GM21381 (cell line): ENCODE results near the gene ITGAV.

ENCODE experiments used
- ATAC-seq: cut with Tn5 transposase; IDR thresholded peaks from one replicate; pipeline ENCODE4 v1.9.1; 2021; ENCODE audit warnings: mild to moderate bottlenecking, moderate library complexity; ENCODE audit not compliant: unreplicated experiment

Gene ITGAV

GRCh38 chr2:186611526-186611925 is 21.7 kb downstream of the ITGAV start:
- ATAC-seq: no peak

- no peak for ATAC-seq
These were observed 22.2 kb downstream of the ITGAV start for GRCh38 chr2:186612026-186612425.

- no peak for ATAC-seq
These were observed 22.9 kb downstream of the ITGAV start for GRCh38 chr2:186612555-186613440.

GRCh38 chr2:186614373-186614772 is 24.5 kb downstream of the ITGAV start:
- ATAC-seq: no peak

DNA sequence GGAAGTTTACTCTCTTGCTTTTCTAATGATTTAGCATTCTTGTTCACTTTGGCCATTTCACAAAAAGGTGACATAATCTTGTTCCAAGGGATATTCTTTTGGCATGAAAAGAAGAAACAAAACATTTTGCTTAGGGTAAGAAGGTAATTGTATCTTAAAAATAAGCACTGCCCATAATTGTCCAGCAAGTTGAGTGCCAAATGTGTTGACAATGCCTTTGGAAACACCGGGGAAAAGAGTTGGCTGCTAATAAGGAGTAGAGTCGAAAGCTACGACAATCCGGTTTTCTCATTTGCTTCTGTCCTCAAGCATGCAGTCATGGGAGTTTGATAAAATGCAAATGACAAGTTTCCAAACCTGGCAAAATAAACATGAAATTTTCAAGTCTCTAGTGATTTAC is 27.3 kb downstream of the ITGAV start:
- ATAC-seq: no peak

DNA sequence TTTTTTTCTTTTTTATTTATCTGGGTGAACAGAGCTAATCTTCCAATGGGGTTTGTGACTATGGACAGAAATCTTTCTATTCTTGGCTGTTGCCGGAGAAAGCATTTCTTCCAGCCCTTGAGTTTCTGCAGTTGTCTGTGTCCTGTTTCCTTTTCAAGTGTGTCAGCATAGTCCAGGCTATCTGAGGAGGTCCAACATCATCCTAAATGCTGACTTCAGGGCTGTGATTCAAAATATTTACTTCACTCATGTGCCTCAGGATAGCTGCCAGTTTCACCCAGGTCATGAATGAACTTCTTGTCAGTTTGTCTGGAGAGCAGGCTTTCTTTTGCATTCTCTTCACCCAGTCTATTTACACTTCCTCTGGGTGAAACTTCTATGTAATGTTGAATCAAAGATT is 27.9 kb downstream of the ITGAV start:
- no peak for ATAC-seq

DNA sequence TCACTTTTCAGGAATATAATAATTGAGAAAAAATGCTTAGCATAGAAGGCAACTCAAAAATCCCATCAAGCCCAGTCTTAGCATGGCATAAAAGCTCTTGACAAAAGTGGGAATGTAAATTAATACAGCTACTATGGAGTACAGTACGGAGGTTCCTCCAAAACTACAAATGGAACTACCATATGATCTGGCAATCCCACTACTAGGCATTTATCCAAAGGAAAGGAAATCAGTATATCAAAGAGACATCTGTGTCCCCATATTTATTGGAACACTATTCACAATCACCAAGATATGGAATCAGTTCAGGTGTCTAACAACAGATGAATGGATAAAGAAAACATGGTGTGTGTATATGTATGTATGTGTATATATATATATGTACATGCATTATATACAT is 28.8 kb downstream of the ITGAV start:
- ATAC-seq: no peak

GRCh38 chr2:186623084-186623483 is 33.2 kb downstream of the ITGAV start:
- ATAC-seq: no peak

GRCh38 chr2:186624276-186624675 is 34.4 kb downstream of the ITGAV start:
- ATAC-seq: no peak

GRCh38 chr2:186629250-186629996 is 39.6 kb downstream of the ITGAV start:
- ATAC-seq: no peak

GRCh38 chr2:186632417-186632816 is 42.6 kb downstream of the ITGAV start:
- ATAC-seq: no peak

- no peak for ATAC-seq
These were observed 44.8 kb downstream of the ITGAV start for GRCh38 chr2:186634701-186635100.

DNA sequence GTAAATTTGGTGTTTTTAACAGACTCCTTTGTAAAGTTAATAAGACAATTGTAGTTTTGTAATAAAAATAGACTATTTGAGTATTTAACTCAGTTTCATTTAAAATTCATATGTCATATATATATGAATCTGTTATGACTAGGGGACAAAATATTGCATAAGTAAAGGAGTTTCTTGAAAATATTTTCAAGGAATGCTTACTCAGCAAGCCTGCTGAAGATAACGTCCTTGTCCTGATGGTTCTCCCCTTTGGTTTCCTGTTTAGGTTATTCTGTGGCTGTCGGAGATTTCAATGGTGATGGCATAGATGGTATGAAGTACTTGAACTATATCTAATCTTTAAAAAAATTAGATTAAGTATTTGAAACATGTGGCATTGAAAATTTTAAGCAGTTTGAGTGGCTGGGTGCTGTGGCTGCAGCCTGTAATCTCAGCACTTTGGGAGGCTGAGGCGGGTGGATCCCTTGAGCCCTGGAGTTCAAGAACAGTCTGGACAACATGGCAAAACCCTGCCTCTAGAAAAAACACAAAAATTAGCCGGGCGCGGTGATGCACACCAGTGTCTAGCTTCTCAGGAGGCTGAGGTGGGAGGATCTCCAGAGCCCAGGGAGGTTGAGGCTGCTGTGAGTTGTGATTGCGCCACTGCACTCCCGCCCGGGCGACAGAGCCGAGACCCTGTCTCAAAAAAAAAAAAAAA is 47.1 kb downstream of the ITGAV start:
- ATAC-seq: no peak

GRCh38 chr2:186637497-186637800 is 47.6 kb downstream of the ITGAV start:
- ATAC-seq: no peak

DNA sequence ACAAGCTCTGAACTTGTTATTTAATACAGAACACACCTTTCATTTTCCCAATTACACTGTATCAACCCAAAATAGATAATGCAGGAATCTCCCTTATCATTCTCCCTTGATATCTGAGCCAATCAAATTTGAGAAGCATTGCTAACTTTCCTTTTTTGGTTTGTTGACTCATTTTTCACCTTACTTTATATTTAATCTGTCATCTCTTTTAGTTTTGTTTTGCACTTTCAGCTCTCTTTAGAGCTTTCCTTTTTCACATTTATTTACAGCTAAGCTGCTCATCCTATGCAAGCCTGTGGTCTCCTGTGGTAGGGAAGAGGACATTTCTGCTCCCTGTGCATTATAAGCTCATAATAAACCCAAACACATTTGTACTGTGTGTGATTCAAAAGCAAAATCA is 50.1 kb downstream of the ITGAV start:
- peak; percentile 65 for ATAC-seq

- ATAC-seq: peak; percentile 26
These were observed 51.4 kb downstream of the ITGAV start for GRCh38 chr2:186641132-186641806.

DNA sequence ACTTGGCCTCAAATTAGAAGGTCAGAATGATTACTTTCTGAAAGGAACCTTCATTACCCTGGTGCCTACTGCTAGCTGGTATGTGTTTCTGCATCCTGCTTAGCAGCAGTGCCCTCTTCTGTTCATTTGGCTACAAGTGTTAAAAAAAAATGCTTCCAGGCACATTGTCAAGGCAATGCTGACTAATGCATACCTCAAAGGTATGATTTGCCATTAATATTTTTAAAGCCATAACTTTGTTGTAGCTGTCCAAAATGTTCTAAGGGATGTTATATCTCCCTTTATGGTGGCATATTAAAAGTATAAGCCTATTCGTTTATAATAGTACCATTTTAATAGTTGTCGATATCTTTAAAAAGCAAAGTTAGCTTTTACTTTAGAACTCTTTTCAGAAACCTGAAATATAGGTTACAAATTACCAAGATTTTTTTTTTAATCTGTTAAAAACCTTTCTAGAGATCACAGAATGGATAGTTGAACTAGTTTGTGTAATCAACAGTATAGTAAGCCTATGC is 52.0 kb downstream of the ITGAV start:
- peak; percentile 68 for ATAC-seq

DNA sequence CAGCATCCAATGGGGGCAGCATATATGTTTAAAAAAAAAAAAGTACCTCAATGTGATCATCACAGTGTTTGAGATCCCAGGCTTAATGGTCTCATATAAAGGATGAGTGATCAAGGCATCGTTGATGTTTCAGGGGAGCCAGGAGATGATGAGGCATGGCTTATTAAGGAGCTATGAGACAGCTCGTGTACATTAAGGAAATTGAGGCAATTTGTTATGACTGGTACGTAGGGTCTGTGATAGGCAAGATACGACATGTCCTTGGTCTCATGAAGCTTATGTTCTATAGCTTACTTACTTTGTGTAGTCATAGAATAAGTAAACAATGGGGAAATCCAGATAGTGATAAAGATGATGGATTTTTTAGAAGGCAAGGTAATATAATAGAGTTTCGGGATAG is 54.9 kb downstream of the ITGAV start:
- ATAC-seq: no peak

- ATAC-seq: no peak
These were observed 56.1 kb downstream of the ITGAV start for GRCh38 chr2:186645999-186646398.

DNA sequence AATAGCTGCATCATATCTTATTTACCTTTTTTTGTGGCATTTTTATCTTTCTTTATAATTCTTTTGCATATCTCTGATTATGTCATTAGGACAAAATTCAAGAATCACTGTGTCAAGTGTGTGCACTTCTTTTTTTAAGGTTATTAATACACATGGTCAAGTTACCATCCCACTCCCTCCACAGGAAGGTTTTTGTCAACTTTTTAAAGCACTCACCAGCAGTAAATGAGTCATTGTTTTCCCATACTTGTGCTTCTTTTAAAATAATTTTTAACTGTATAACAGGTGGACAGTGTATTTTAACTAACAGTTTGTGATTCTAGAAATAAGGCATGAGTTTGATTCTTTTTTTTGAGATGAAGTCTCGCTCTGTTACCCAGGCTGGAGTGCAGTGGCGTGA is 58.3 kb downstream of the ITGAV start:
- ATAC-seq: no peak

GRCh38 chr2:186653511-186653910 is 63.7 kb downstream of the ITGAV start:
- no peak for ATAC-seq
